Testis (tissue), 5 donors: ENCODE data around the gene FHOD3. TPM values are rescaled to one million over a fixed set of nuclear protein-coding genes. Genes with fewer than 3 reads are reported as not detected.

Experiments used
- DNase-seq: peaks from one replicate; pipeline ENCODE4 v3.0.0-alpha.2; 2019
- H3K27ac ChIP-seq, 2 donors: fragments of 200-600 bp; sonication (generic); one replicate each; pipeline ENCODE4 v1.5.1; 2019
- H3K27me3 ChIP-seq: fragments of 200-600 bp; sonication (generic); one replicate; pipeline ENCODE4 v1.5.1; 2019
- H3K36me3 ChIP-seq: fragments of 200-600 bp; sonication (generic); one replicate; pipeline ENCODE4 v1.5.1; 2017; ENCODE audit warnings: low read depth; ENCODE audit errors: missing control alignments
- H3K4me1 ChIP-seq: fragments of 200-600 bp; sonication (generic); one replicate; pipeline ENCODE4 v1.5.1; 2019
- H3K4me3 ChIP-seq, 2 donors: fragments of 200-600 bp; sonication (generic); one replicate each; pipeline ENCODE4 v1.5.1; 2017 to 2019
- H3K9me3 ChIP-seq: fragments of 200-600 bp; sonication (generic); one replicate; pipeline ENCODE4 v1.5.1; 2017
- POLR2A ChIP-seq: fragments of 450-650 bp; IDR thresholded peaks from one replicate; pipeline ENCODE4 v1.6.1; 2017; ENCODE audit warnings: antibody characterized with exemption, mild to moderate bottlenecking, moderate library complexity
- WGBS, 2 donors: methylation state at CpG; one replicate each; pipeline ENCODE4 v1.1.5; 2018; 5-methylcytosine and 5-hydroxymethylcytosine counted together
- intact Hi-C: fragments of 100-400 bp; cut with DNase I; formaldehyde crosslinking; loops from one replicate; pipeline ENCODE4 v1.15.1; 2023; ENCODE audit warnings: low total_unique reads
- long read RNA-seq, 2 donors: transcript quantifications; one replicate each; lab custom pipeline, GENCODE V29; 2026
- polyA plus RNA-seq: library from polyadenylated mRNA; stranded (reverse); fragments of 350-450 nt; fragmentation: Illumina TruSeq; extraction: RNeasy Lipid Tissue Mini Kit (QIAGEN cat#74804); gene quantifications from one replicate; pipeline ENCODE4 v1.2.3, GENCODE V29; 2014; ENCODE audit warnings: low read depth, low replicate concordance; ENCODE audit not compliant: insufficient read depth
- total RNA-seq, 2 donors: library from RNA; depleted of rRNA; stranded (reverse); fragments of >200 nt; gene quantifications; one replicate each; pipeline ENCODE4 v1.2.3, GENCODE V29; 2016
- TF ChIP-seq, protein P1 (sequence below), 3 experiments: fragments of 450-650 bp in 2 of 3; fragments of 200-600 bp in 1 of 3; sonication (generic) in 1 of 3; IDR thresholded peaks; one replicate each; pipeline ENCODE4 v1.5.1; 2016 to 2019; ENCODE audit warnings: antibody characterized with exemption in 3 of 3, mild to moderate bottlenecking in 2 of 3, moderate library complexity in 1 of 3

Gene FHOD3
- total RNA-seq: 10 to 100 TPM; 37.3 to 46.8 TPM
- polyA plus RNA-seq: 6.5 TPM
- long read RNA-seq, donor 1, full-length matches to known transcripts: 7 of 7 reads
- long read RNA-seq, donor 1, partial matches to known transcripts: 0 of 7 reads
- long read RNA-seq, donor 1, other reads (novel, unspliced or antisense): 0 of 7 reads
- long read RNA-seq, donor 2, partial matches to known transcripts: 0 of 4 reads
- long read RNA-seq, donor 2, other reads (novel, unspliced or antisense): 0 of 4 reads

GRCh38 chr18:36297417-36298125, at the start of gene FHOD3:
FHOD3 (plus strand) TSS chr18:36297713; CDS start chr18:36297836, 123 bp downstream.
- TF ChIP-seq, protein P1, sequence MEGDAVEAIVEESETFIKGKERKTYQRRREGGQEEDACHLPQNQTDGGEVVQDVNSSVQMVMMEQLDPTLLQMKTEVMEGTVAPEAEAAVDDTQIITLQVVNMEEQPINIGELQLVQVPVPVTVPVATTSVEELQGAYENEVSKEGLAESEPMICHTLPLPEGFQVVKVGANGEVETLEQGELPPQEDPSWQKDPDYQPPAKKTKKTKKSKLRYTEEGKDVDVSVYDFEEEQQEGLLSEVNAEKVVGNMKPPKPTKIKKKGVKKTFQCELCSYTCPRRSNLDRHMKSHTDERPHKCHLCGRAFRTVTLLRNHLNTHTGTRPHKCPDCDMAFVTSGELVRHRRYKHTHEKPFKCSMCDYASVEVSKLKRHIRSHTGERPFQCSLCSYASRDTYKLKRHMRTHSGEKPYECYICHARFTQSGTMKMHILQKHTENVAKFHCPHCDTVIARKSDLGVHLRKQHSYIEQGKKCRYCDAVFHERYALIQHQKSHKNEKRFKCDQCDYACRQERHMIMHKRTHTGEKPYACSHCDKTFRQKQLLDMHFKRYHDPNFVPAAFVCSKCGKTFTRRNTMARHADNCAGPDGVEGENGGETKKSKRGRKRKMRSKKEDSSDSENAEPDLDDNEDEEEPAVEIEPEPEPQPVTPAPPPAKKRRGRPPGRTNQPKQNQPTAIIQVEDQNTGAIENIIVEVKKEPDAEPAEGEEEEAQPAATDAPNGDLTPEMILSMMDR (IDR thresholded peaks at IDR 0.05): no peak
- TF ChIP-seq POLR2A: no peak
- H3K9me3 ChIP-seq: no peaks in the 10 kb centered on the region
- peak; percentile 79 for DNase-seq
- H3K36me3 ChIP-seq: no peaks in the 10 kb centered on the region
- no peak within 1 kb of the TSS for H3K27ac ChIP-seq
- intact Hi-C loops: no loop called here
- H3K4me3 ChIP-seq: peak within 1 kb of the TSS; percentile 63 to 77
- H3K4me1 ChIP-seq: peaks cover 4% of the 10 kb centered on the region
- WGBS, 2 donors: 0% methylated on average over 16 to 26 of the region's 91 CpGs
- H3K27me3 ChIP-seq: no peaks in the 10 kb centered on the region

DNA sequence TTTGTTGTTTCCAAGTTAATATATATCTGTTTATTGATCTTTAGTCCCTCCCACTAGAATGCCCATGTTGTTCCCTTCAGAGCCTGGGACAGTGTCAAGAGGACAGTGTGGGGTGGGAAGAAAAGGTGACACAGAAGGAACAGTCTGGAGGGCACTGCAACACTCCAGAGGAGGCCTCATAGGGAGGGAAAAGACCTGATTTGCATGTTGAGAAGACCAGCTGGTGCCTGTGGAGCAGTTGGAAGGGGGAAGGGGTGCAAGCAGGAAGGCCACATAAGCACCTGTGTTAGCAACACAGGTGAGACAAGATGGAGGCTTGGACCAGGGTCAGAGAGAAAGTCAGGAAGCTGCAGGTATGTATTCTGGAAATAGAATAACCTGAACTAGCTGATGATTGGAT, 48.1 kb upstream of the FHOD3 start:
- TF ChIP-seq POLR2A: no peak
- TF ChIP-seq, protein P1 (IDR thresholded peaks at IDR 0.05): no peak
- no peaks in the 10 kb centered on the region for H3K4me1 ChIP-seq
- H3K36me3 ChIP-seq: no peaks in the 10 kb centered on the region
- H3K27me3 ChIP-seq: no peaks in the 10 kb centered on the region
- no peaks in the 10 kb centered on the region for H3K9me3 ChIP-seq
- intact Hi-C loops: no loop called here
- no peak overlapping the region for H3K4me3 ChIP-seq
- DNase-seq: no peak
- H3K27ac ChIP-seq: no peak overlapping the region

DNA sequence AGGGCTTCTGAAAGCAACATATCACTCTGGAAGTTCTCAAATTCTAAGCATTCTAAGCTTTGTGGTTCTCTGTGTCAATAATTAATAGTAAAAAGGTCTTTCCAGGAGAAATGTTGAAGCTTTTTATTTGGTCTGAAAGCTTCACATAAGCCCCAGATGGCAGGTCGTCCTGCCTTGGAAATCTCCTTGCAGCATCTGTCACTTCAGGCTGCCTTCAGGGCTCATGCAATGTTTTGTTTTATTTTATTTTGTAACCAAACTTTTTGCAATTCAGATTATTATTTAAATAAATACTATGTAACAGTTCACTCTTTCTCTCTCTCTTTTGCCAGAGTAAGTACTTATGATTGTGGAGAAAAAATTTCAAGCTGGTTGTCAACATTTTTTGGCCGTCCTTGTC, 46.7 kb upstream of the FHOD3 start:
- H3K9me3 ChIP-seq: no peaks in the 10 kb centered on the region
- no peak overlapping the region for H3K27ac ChIP-seq
- H3K27me3 ChIP-seq: no peaks in the 10 kb centered on the region
- H3K36me3 ChIP-seq: no peaks in the 10 kb centered on the region
- 65 to 69% methylated on average over 2 of the region's 2 CpGs for WGBS, 2 donors
- DNase-seq: no peak
- TF ChIP-seq POLR2A: no peak
- TF ChIP-seq, protein P1 (IDR thresholded peaks at IDR 0.05): no peak
- H3K4me1 ChIP-seq: no peaks in the 10 kb centered on the region
- intact Hi-C loops: no loop called here
- H3K4me3 ChIP-seq: no peak overlapping the region

DNA sequence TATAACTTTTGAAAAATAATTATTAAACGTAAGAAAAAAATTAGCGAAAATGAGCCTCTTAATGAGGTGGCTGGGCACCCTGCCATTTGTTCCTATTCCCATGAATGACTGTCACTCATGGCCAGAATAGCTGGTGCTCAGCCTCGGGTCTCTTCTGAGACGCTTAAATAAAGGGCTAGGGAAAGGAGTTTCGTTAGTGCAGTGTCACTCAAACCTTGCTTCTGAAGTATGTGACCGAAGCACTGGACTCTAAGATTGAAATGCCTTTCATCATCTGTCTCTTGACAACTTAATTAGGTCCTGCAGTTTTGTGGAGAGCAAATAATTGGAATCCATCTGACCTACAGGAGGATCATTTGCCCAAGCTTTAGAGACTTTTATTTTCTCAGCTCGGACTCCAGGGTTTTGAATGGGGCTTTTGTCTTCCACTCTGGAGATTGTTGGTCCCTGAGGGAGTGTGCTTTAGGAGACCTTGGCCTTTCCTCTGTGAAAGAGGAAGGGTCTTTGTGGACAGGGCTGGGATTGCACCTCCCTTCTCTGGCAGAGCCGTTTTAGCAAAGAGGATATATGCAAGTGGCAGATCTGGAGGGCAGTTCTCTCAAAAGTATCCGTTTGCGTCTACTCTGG, 42.3 kb upstream of the FHOD3 start:
- 73 to 78% methylated on average over 10 of the region's 10 CpGs for WGBS, 2 donors
- no peak for TF ChIP-seq POLR2A
- TF ChIP-seq, protein P1 (IDR thresholded peaks at IDR 0.05): no peak
- no peak for DNase-seq
- no peak overlapping the region for H3K27ac ChIP-seq
- H3K4me3 ChIP-seq: no peak overlapping the region
- intact Hi-C loops: no loop called here
- no peaks in the 10 kb centered on the region for H3K36me3 ChIP-seq
- H3K4me1 ChIP-seq: no peaks in the 10 kb centered on the region
- no peaks in the 10 kb centered on the region for H3K9me3 ChIP-seq
- H3K27me3 ChIP-seq: no peaks in the 10 kb centered on the region
